Endothelial cell of coronary artery (primary cell): ENCODE measurements around the gene FYCO1. TPM values are rescaled to one million over a fixed set of nuclear protein-coding genes. Genes with fewer than 3 reads are reported as not detected.

Experiments
- total RNA-seq: library from RNA; depleted of rRNA; stranded (reverse); fragments of >200 nt; gene quantifications from 2 replicates; pipeline ENCODE4 v1.2.3, GENCODE V29; 2014

The FYCO1 gene
- 18.9 and 22.1 TPM in 2 replicates for total RNA-seq

DNA sequence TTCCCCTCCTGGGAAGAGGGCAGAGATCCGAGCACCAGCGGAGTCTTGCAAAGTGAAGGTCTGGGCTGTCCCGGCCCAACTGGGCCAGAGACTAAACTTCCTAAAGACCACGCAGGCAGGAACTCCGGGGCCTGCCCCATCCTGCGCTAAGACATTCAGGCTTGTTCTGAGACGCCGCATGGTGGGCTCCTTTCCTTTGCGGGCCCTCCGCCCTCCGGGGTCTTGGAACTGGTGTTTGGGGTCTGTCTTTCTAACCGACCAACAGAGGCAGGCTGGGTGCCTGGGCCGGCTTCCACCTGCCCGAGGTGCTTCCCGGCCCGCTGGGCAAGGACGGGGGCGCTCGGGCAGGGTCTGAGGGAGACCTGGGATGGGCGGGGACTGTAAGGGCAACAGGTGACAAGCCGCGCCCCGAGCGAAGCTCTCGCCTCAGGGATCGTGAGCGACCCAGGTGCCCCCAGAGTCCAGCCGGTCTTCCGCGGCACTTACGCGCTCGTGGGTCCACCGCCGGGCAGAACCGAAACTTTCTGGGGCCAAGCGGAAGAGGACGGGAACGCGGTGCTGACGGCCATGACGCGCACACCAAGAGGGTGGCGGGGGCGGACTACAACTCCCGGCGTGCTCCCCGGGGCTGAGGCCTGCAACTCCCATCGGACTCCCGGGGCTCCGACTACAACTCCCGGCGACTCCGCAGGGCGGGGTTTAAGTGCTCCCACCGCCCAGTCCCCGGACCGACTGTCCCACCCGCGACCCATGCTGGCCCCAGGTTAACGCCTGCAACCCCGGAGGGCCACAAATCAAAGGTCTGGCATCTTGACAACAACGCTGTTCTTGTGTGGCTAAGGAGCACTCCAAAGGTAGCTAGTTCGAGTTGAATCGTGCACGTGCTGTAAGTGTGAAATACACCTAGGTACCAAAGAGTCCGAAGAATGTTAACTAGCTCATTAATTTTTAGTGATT is at the start of gene FYCO1:
Gene FYCO1 (minus strand): TSS at position 589 of the 957 bp plus-strand sequence. CDS start 10,914 bp downstream, outside the sequence.

DNA sequence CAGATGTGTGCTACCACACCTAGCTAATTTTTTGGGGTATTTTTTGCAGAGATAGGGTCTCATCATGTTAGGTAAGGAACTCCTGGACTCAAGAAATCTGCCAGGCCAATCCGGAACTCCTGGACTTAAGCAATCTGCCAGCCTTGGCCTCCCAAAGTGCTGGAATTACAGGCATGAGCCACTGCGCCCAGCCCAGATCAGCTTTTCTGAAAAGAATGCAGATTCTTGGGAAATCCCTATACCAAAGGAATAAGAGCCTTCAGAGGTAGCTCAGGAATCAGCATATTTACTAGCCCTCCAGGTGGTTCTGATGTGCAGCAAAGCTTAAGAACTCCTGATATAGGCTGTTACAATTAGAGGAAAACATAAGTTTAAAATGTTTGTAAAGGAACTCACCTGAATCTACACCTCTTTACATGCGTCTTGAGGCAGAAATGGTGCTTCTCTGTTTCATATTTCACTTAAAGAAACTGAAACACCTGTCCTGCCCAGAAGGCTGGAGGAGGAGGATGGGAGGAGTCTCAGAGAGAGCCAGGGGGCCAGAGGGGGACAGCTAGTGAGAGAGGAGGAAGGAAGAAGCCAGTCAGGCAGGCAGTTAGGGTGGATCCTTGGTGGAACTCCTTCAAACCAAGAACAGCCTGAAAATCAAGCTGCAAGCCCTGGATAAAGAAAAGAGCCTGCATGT is 31.5 kb upstream of the FYCO1 start, which contains the start of gene XCR1:
Gene XCR1 (minus strand): TSS at position 463 of the 685 bp plus-strand sequence. CDS start 5,536 bp downstream, outside the sequence.

DNA sequence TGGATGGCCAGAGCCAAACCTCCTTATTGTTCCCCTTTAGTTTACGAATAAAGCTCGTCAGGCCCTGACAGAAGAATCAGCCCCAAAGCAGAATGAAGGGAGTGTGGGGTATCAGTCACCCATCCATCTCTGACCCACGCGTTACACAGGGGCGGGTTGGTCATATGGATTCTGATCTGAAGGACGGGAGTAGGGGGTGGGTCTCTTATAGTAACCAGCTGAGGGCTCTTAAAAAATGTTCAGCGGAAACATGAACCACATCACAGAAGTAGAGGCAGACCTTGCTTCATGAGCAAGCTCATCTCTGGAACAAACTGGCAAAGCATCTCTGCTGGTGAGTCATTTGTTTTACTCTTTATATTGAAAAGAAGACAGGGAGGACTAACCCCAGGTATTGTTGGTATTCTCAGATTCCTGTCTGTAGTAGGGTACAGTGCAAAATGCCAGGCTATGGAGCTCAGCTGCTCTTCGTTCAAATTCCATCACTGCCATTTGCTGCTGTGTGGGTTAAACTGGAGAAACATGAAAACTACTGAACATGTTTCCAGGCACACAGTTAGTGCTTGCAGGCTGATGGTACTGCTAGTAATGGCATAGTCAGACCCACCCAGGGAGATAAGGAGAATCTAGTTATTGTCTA is 52.3 kb downstream of the FYCO1 start, which contains the start of gene CXCR6:
Gene CXCR6 (plus strand): TSS at position 258 of the 640 bp plus-strand sequence. CDS start 3,018 bp downstream, outside the sequence.

DNA sequence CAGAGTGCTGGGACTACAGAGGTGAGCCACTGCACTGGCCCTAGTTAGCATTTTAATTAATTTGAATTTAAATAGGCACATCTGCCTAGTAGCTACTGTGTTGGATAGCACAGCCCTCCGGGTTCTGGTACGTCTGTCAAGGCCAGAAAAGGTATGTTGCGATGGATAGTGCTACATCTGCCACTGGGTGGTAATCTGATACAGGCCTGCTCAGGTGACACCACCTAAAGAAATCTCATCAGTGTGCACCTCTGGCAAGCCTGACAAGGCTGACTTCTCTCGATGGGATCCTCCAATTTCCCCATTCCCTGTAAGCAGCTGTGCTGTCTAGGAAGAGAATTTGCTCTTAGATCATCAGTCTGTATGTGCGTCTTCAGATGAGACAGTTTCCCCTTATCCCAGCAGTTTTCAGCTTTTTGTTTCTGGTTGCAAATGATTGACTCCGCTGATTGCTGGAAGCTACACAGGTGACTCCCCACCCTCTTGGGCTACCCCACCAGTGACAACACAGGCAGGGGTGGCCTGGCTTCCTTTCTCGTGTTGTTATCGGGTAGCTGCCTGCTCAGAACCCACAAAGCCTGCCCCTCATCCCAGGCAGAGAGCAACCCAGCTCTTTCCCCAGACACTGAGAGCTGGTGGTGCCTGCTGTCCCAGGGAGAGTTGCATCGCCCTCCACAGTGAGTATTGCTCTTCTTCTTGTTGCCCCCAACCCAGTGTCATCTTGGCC is 109.5 kb downstream of the FYCO1 start, which contains the start of gene CCR9:
Gene CCR9 (plus strand): TSS at position 565 of the 727 bp plus-strand sequence. CDS start 8,391 bp downstream, outside the sequence.

Other genes with a start within 250 kb of the FYCO1 start
- gene SLC6A20, start 199.3 kb downstream of the FYCO1 start, total RNA-seq = not detected in 2 replicates
- gene LZTFL1, start 153.7 kb downstream of the FYCO1 start, total RNA-seq = 5.4 and 6.9 TPM in 2 replicates
- not detected in 2 replicates for gene CCR9, start 109.3 kb downstream of the FYCO1 start, total RNA-seq
- gene CXCR6, start 52.4 kb downstream of the FYCO1 start, total RNA-seq = not detected in 2 replicates
- not detected in 2 replicates for gene XCR1, start 31.7 kb upstream of the FYCO1 start, total RNA-seq
- not detected in 2 replicates for gene CCR1, start 212.5 kb upstream of the FYCO1 start, total RNA-seq
- not detected in 2 replicates for gene CCR3, start 246.6 kb upstream of the FYCO1 start, total RNA-seq